ENCODE data around the gene ASPG. TPM values are rescaled to one million over a fixed set of nuclear protein-coding genes. Genes with fewer than 3 reads are reported as not detected.

ASPG gene
- total RNA-seq, 2 donors from 2014 or later, result 0.30 TPM; not detected in 1

DNA sequence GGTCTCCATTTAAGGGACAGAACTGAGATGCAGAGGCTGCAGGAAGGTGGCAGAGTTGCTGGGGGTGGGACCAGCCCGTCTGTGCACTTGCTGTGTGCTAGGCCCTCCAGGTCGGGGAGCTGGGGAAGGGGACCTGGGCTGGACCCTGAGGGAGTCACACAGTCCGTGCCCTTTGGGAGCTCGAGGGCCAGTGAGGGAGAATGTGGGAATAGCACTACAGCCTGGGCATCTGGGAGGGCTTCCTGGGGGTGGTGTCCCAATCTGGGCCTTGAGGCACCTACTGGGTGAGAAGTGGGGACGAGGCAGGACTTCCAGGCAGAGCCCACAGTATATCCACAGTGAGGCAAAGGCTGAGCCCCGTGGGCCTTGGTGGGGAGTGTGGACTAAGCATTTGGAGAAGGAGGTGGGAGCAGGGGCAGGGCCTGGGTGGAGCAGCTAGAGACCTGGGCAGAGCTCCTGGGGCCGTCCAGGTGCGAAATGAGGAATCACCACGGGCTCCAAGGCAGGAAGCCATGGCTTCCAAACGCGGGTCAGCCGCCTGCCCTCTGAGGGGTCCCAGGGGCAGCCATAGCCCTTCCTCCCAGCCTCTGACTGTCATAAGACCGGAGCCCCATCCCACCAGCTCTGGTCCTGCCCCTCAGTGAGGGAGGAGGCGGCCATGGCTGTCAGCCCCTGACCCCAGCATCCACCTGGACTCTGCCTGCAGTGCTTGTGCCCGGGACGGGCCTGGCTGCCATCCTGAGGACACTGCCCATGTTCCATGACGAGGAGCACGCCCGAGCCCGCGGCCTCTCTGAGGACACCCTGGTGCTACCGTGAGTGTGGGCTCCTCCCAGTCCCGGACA, 6.6 kb downstream of the ASPG start:
- no peak overlapping the region for H3K4me3 Mint-ChIP-seq
- peaks cover 5% of the 10 kb centered on the region for H3K4me1 Mint-ChIP-seq (ENCODE audit: low read depth)
- no peaks in the 10 kb centered on the region for H3K36me3 Mint-ChIP-seq (ENCODE audit: insufficient read depth in 2 of 2)
- no peak overlapping the region for H3K27ac Mint-ChIP-seq
- no peak for DNase-seq
- H3K27me3 Mint-ChIP-seq (ENCODE audit: low read depth), result no peaks in the 10 kb centered on the region
- no peak for ATAC-seq (replicated peaks in 1 of 2)
- H3K9me3 Mint-ChIP-seq, result no peaks in the 10 kb centered on the region

DNA sequence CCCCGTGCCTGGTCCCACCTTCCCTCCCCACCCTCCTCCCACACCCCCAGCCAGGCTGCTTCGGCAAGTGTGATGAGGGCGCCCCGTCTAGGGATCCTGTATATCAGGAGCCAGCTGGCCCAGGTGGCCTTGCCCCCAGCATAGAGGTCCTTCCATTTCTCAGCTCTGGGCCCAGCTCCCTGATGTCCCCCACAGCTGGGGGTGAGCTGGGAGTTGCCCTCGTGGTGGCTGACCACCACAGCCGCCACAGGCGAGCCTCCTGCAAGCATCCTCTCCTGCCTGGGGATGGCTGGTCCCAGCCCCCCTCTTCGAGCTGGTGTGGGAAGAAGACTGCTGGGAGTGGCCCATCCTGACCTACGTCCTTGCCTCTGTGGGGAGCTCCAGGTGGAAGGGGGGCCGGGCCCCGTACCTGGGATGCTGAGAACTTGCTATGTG, 7.4 kb downstream of the ASPG start:
- no peaks in the 10 kb centered on the region for H3K27me3 Mint-ChIP-seq (ENCODE audit: low read depth)
- no peaks in the 10 kb centered on the region for H3K9me3 Mint-ChIP-seq
- ATAC-seq (replicated peaks in 1 of 2) (no peak), DNase-seq (no peak)
- H3K4me3 Mint-ChIP-seq, result no peak overlapping the region
- no peak overlapping the region for H3K27ac Mint-ChIP-seq
- H3K36me3 Mint-ChIP-seq (ENCODE audit: insufficient read depth in 2 of 2), result no peaks in the 10 kb centered on the region
- H3K4me1 Mint-ChIP-seq (ENCODE audit: low read depth), result peaks cover 5% of the 10 kb centered on the region

DNA sequence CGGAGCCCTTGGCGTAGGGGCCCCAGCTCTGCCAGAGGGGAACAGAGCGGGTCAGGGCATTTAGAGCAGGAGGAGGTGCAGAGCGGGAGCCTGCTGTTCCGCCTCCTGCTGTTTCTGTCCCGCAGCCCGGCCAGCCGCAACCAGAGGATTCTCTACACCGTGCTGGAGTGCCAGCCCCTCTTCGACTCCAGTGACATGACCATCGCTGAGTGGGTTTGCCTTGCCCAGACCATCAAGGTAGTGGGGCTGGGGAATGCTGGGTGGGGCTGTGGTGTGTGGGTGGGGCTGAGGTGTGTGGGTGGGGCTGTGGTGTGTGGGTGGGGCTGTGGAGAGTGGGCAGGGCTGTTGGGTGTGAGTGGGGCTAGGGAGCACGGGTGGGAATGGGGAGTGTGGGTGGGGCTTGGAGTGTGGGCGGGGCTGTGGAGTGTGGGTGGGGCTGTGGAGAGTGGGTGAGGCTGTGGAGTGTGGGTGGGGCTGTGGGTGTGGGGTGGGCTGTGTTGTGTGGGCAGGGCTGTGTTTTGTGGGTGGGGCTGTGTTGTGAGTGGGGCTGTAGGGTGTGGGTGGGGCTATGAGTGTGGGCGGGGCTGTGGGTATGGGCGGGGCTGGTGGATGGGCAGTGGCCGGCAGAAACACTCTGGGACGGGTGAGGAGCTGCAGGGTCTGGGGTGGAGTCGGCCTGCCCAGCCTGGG, 8.0 kb downstream of the ASPG start:
- Mint-ChIP-seq H3K4me3 (no peak overlapping the region), H3K4me1 (ENCODE audit: low read depth) (peaks cover 5% of the 10 kb centered on the region), H3K9me3 (no peaks in the 10 kb centered on the region), H3K27me3 (ENCODE audit: low read depth) (no peaks in the 10 kb centered on the region), H3K27ac (no peak overlapping the region), H3K36me3 (ENCODE audit: insufficient read depth in 2 of 2) (no peaks in the 10 kb centered on the region)
- DNase-seq (no peak), ATAC-seq (replicated peaks in 1 of 2) (peak in 1 of 2 donors; percentile 13)

- DNase-seq, result no peak
- no peaks in the 10 kb centered on the region for H3K27me3 Mint-ChIP-seq (ENCODE audit: low read depth)
- no peak overlapping the region for H3K4me3 Mint-ChIP-seq
- H3K36me3 Mint-ChIP-seq (ENCODE audit: insufficient read depth in 2 of 2), result no peaks in the 10 kb centered on the region
- no peaks in the 10 kb centered on the region for H3K9me3 Mint-ChIP-seq
- peaks cover 5% of the 10 kb centered on the region for H3K4me1 Mint-ChIP-seq (ENCODE audit: low read depth)
- no peak for ATAC-seq (replicated peaks in 1 of 2)
- no peak overlapping the region for H3K27ac Mint-ChIP-seq
Observed at GRCh38 chr14:104094056-104094708, 8.7 kb downstream of the ASPG start.

DNA sequence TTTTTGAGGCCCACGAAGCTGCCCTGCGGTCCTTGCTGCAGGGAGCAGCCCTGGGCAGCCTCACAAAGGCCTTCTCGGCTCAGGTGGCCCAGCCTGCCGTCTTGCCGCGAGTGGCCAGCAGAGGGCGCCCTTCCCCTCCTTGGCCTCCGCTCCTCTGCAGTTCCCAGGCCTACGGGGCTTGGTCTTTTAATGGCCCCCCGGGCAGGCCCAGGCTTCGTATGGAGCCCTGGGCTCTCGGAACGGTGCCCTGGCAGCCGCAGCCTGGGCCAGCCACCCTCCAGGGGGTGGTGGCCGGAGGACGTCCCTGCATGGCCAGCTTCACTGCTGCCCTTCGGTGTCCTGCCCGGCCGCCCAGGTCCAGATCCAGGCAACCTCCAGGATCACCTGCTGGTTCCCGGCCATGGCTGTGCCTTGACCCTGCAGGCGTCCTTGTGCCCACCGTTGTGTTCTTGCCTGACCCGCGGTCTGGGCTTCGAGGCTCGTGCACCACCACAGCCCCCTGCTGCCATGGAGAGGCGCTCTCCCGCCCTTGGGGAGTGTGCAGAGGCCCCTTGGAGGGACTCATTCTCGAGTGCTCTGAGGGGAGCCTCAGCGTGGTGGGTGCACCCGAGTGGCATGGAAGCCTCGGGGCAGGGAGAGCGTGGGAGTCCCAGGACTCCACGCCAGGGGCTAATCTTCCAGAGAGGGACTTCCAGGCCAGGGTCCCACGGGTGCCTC, 9.4 kb downstream of the ASPG start:
- peak; percentile 78 to 86 for DNase-seq
- Mint-ChIP-seq H3K27me3 (ENCODE audit: low read depth) (no peaks in the 10 kb centered on the region), H3K36me3 (ENCODE audit: insufficient read depth in 2 of 2) (no peaks in the 10 kb centered on the region), H3K27ac (no peak overlapping the region), H3K9me3 (no peaks in the 10 kb centered on the region), H3K4me1 (ENCODE audit: low read depth) (peaks cover 5% of the 10 kb centered on the region), H3K4me3 (no peak overlapping the region)
- ATAC-seq (replicated peaks in 1 of 2), result peak; percentile 70 to 71

GRCh38 chr14:104095426-104096310, 10.2 kb downstream of the ASPG start:
- Mint-ChIP-seq H3K4me1 (ENCODE audit: low read depth) (peaks cover 5% of the 10 kb centered on the region), H3K36me3 (ENCODE audit: insufficient read depth in 2 of 2) (no peaks in the 10 kb centered on the region), H3K9me3 (no peaks in the 10 kb centered on the region), H3K27me3 (ENCODE audit: low read depth) (no peaks in the 10 kb centered on the region), H3K27ac (no peak overlapping the region), H3K4me3 (no peak overlapping the region)
- ATAC-seq (replicated peaks in 1 of 2) (no peak), DNase-seq (no peak)

- Mint-ChIP-seq H3K27ac (no peak overlapping the region), H3K9me3 (no peaks in the 10 kb centered on the region), H3K4me1 (ENCODE audit: low read depth) (peaks cover 5% of the 10 kb centered on the region), H3K36me3 (ENCODE audit: insufficient read depth in 2 of 2) (no peaks in the 10 kb centered on the region), H3K27me3 (ENCODE audit: low read depth) (no peaks in the 10 kb centered on the region), H3K4me3 (no peak overlapping the region)
- no peak for ATAC-seq (replicated peaks in 1 of 2)
- DNase-seq, result no peak
Observed at GRCh38 chr14:104096318-104096717, 10.8 kb downstream of the ASPG start.

- no peak overlapping the region for H3K4me3 Mint-ChIP-seq
- ATAC-seq (replicated peaks in 1 of 2), result no peak
- H3K4me1 Mint-ChIP-seq (ENCODE audit: low read depth), result peaks cover 5% of the 10 kb centered on the region
- no peaks in the 10 kb centered on the region for H3K27me3 Mint-ChIP-seq (ENCODE audit: low read depth)
- no peak overlapping the region for H3K27ac Mint-ChIP-seq
- no peak for DNase-seq
- H3K9me3 Mint-ChIP-seq, result no peaks in the 10 kb centered on the region
- no peaks in the 10 kb centered on the region for H3K36me3 Mint-ChIP-seq (ENCODE audit: insufficient read depth in 2 of 2)
Observed at GRCh38 chr14:104096751-104097700, 11.5 kb downstream of the ASPG start.

DNA sequence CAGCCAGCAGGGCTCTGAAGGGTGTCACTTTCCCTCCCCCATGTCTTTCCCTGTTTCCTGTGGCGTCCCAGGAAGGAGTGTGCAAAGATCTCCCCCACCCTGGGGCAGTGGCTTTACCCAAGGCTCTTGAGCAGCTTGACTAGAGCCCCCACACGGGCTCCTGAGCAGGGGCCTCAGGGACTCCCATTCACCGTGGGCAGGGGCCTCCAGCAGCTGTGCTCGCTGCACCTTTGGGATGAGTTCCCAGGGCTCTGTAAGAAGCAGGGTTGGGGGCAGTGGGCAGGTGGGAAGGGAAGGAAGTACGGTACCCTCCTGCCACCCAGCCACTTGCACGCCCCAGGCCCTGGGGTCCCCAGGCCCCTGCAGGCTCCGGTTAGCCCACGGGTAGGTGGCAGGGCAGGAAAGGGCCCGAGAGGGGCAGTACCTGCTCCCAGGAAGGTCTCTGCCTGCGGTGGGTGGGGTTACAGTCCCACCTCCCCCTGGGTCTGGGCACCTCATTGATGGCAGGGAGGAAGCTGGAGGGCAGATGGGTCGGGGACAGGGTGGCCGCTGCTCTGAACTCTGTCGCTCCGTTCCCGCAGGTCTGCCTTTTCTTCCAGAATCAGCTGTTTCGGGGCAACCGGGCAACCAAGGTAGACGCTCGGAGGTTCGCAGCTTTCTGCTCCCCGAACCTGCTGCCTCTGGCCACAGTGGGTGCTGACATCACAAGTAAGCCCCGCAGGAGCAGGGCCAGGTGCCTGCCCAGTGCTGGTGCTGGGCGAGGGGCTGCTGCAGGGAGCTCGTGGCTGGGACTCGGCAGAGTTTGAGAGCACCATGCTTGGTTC, 13.0 kb downstream of the ASPG start:
- ATAC-seq (replicated peaks in 1 of 2) (no peak), DNase-seq (no peak)
- no peaks in the 10 kb centered on the region for H3K9me3 Mint-ChIP-seq
- H3K36me3 Mint-ChIP-seq (ENCODE audit: insufficient read depth in 2 of 2), result no peaks in the 10 kb centered on the region
- H3K4me3 Mint-ChIP-seq, result no peak overlapping the region
- H3K4me1 Mint-ChIP-seq (ENCODE audit: low read depth), result peaks cover 5% of the 10 kb centered on the region
- H3K27me3 Mint-ChIP-seq (ENCODE audit: low read depth), result no peaks in the 10 kb centered on the region
- H3K27ac Mint-ChIP-seq, result no peak overlapping the region

GRCh38 chr14:104099096-104100041, 13.9 kb downstream of the ASPG start:
- H3K36me3 Mint-ChIP-seq (ENCODE audit: insufficient read depth in 2 of 2), result no peaks in the 10 kb centered on the region
- H3K4me1 Mint-ChIP-seq (ENCODE audit: low read depth), result peaks cover 3% of the 10 kb centered on the region
- H3K9me3 Mint-ChIP-seq, result no peaks in the 10 kb centered on the region
- ATAC-seq (replicated peaks in 1 of 2) (no peak), DNase-seq (no peak)
- H3K4me3 Mint-ChIP-seq, result no peak overlapping the region
- H3K27me3 Mint-ChIP-seq (ENCODE audit: low read depth), result no peaks in the 10 kb centered on the region
- no peak overlapping the region for H3K27ac Mint-ChIP-seq

All from activated T-cell treated with anti-CD3 and anti-CD28 coated beads, Interleukin-2, amount 50 U/mL, for 72 hours (primary cell).